ENCODE measurements around the gene PTK7.

The PTK7 gene

DNA sequence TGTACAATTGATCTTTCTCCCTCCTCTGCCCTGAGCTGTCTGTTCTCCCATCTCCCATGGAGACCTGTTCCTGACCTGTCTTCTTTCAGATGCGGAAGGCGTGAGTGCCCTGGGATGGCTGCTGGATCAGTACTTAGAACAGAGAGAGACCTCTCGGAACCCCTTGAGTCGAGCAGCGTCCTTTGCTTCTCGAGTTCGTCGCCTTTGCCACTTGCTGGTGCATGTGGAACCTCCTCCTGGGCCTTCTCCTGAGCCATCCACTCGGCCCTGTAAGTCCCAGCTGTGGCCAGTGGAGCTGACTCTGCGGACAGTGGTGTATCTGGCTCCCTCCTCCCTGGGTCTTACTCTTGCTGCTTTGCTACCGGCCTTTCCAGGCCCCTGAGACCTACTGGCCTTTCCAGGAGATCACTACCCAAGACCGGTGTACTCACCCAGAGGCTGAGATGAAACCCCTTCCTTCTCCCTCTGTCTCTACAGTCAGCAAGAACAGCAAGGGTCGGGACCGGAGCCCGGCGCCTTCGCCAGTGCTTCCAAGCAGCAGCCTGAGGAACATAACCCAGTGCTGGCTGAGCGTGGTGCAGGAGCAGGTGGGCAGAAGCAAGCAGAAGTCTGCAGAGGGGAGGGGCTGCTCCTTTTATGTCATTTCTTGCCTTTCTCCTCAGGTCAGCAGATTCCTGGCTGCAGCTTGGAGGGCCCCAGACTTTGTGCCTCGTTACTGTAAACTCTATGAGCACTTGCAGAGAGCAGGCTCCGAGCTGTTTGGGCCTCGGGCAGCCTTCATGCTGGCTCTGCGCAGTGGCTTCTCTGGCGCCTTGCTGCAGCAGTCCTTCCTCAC lies 128.4 kb downstream of the PTK7 start:
- DNase-seq: no peak
- TF ChIP-seq, protein P1, sequence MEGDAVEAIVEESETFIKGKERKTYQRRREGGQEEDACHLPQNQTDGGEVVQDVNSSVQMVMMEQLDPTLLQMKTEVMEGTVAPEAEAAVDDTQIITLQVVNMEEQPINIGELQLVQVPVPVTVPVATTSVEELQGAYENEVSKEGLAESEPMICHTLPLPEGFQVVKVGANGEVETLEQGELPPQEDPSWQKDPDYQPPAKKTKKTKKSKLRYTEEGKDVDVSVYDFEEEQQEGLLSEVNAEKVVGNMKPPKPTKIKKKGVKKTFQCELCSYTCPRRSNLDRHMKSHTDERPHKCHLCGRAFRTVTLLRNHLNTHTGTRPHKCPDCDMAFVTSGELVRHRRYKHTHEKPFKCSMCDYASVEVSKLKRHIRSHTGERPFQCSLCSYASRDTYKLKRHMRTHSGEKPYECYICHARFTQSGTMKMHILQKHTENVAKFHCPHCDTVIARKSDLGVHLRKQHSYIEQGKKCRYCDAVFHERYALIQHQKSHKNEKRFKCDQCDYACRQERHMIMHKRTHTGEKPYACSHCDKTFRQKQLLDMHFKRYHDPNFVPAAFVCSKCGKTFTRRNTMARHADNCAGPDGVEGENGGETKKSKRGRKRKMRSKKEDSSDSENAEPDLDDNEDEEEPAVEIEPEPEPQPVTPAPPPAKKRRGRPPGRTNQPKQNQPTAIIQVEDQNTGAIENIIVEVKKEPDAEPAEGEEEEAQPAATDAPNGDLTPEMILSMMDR (IDR thresholded peaks at IDR 0.05; ENCODE audit: low read depth, low read length, missing control alignments): no peak
- no peak overlapping the region for H3K27ac ChIP-seq
- peaks cover 10% of the 10 kb centered on the region for H3K36me3 ChIP-seq (replicated peaks)
- no peaks in the 10 kb centered on the region for H3K27me3 ChIP-seq (replicated peaks)
- no peak overlapping the region for H3K4me3 ChIP-seq (ENCODE audit: low read depth, low read length)
- in situ Hi-C loops (cut with HindIII; ENCODE audit: low pct_ligation_motif_present, low sequenced_read_pairs): no loop called here

DNA sequence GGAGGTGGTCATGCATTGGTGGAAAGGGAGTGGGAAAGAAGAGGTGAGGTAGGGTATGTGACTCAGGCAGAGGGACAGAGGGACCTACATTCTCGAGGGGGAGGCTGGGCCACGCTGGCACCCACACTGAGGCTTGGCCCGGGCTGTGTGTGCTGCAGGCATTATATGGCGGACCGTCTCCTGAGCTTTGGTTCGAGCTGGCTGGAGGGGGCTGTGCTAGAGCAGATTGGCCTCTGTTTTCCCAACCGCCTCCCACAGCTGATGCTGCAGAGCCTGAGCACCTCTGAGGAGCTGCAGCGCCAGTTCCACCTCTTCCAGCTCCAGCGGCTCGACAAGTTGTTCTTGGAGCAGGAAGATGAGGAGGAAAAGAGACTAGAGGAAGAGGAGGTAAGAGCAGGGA lies 129.7 kb downstream of the PTK7 start:
- peaks cover 1% of the 10 kb centered on the region for H3K36me3 ChIP-seq (replicated peaks)
- in situ Hi-C loops (cut with HindIII; ENCODE audit: low pct_ligation_motif_present, low sequenced_read_pairs): no loop called here
- no peak for DNase-seq
- no peak overlapping the region for H3K27ac ChIP-seq
- no peaks in the 10 kb centered on the region for H3K27me3 ChIP-seq (replicated peaks)
- H3K4me3 ChIP-seq (ENCODE audit: low read depth, low read length): no peak overlapping the region
- TF ChIP-seq, protein P1 (IDR thresholded peaks at IDR 0.05; ENCODE audit: low read depth, low read length, missing control alignments): no peak

DNA sequence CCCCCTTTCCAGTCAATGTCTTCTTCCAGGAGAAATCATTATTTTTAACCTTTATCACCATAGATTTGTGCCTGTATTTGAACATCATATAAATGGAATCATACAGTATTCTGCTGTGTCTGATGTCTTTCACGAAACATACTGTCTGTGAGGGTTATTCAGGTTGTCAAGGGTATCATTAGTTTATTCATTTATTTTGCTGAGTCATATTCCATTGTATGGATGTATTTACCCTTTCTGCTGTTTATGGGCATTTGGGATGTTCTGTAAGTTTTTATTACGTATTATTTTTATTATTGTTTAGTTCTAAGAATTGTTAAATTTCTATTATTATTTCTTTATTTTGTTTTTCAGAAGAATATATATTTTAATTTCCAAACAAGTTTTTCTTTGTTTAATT lies 131.2 kb downstream of the PTK7 start:
- DNase-seq: no peak
- TF ChIP-seq, protein P1 (IDR thresholded peaks at IDR 0.05; ENCODE audit: low read depth, low read length, missing control alignments): no peak
- Histone ChIP-seq H3K27ac (no peak overlapping the region), H3K36me3 (replicated peaks) (no peaks in the 10 kb centered on the region), H3K27me3 (replicated peaks) (no peaks in the 10 kb centered on the region), H3K4me3 (ENCODE audit: low read depth, low read length) (no peak overlapping the region)
- in situ Hi-C loops (cut with HindIII; ENCODE audit: low pct_ligation_motif_present, low sequenced_read_pairs): no loop called here

All from brain microvascular endothelial cell (primary cell).